ENCODE data around the gene GRM4.

- TF ChIP-seq CTCF (conservative IDR thresholded peaks at IDR 0.05): no peak
- no peak for TF ChIP-seq EZH2 (IDR thresholded peaks at IDR 0.05; ENCODE audit: low read depth)
Observed at GRCh38 chr6:34062156-34062555, 83.7 kb downstream of the GRM4 start.

Measured in PC-9 (cell line).